Muscle layer of colon (tissue), 2 donors: ENCODE results near the gene TAS2R8.

Experiments
- H3K27ac ChIP-seq: one replicate; pipeline ENCODE4 v1.7.0; 2013; ENCODE audit warnings: low read depth, mild to moderate bottlenecking, low read length, moderate library complexity
- H3K27me3 ChIP-seq, 2 donors: one replicate each; pipeline ENCODE4 v1.7.0; 2013; ENCODE audit warnings: low read length in 2 of 2, mild to moderate bottlenecking in 2 of 2; ENCODE audit not compliant: insufficient read depth in 2 of 2, control insufficient read depth in 1 of 2
- H3K36me3 ChIP-seq: one replicate; pipeline ENCODE4 v1.7.0; 2013; ENCODE audit warnings: mild to moderate bottlenecking, low read length; ENCODE audit not compliant: insufficient read depth
- H3K4me1 ChIP-seq: one replicate; pipeline ENCODE4 v1.7.0; 2013; ENCODE audit warnings: mild to moderate bottlenecking, low read length; ENCODE audit not compliant: insufficient read depth
- H3K4me3 ChIP-seq, 2 donors: one replicate each; pipeline ENCODE4 v1.7.0; 2013; ENCODE audit warnings: low read length in 2 of 2, low read depth in 1 of 2, mild to moderate bottlenecking in 1 of 2, moderate library complexity in 1 of 2
- H3K9ac ChIP-seq: one replicate; pipeline ENCODE4 v1.7.0; 2013; ENCODE audit warnings: low read length
- H3K9me3 ChIP-seq: one replicate; pipeline ENCODE4 v1.7.0; 2013; ENCODE audit warnings: mild to moderate bottlenecking, low read length
- donor health status: abdominal sarcoma.
- donor health status: Adenocarcinoma of cecum.

Gene TAS2R8

GRCh38 chr12:10807186-10807585, at the start of gene TAS2R8:
TSS of gene TAS2R8 (minus strand) at chr12:10807286. CDS start at chr12:10806980, 306 bp downstream.
- no peak within 1 kb of the TSS for H3K4me3 ChIP-seq
- no peaks in the 10 kb centered on the region for H3K9me3 ChIP-seq
- H3K27ac ChIP-seq = no peak within 1 kb of the TSS
- no peaks in the 10 kb centered on the region for H3K4me1 ChIP-seq
- H3K36me3 ChIP-seq = no peaks in the 10 kb centered on the region
- H3K9ac ChIP-seq = no peak within 1 kb of the TSS
- H3K27me3 ChIP-seq = no peaks in the 10 kb centered on the region

- Histone ChIP-seq H3K9me3 (peaks cover 4% of the 10 kb centered on the region), H3K4me1 (no peaks in the 10 kb centered on the region), H3K9ac (no peak overlapping the region), H3K36me3 (no peaks in the 10 kb centered on the region), H3K4me3 (no peak overlapping the region), H3K27me3 (no peaks in the 10 kb centered on the region), H3K27ac (no peak overlapping the region)
Observed at GRCh38 chr12:10855807-10856206, 48.7 kb upstream of the TAS2R8 start.

DNA sequence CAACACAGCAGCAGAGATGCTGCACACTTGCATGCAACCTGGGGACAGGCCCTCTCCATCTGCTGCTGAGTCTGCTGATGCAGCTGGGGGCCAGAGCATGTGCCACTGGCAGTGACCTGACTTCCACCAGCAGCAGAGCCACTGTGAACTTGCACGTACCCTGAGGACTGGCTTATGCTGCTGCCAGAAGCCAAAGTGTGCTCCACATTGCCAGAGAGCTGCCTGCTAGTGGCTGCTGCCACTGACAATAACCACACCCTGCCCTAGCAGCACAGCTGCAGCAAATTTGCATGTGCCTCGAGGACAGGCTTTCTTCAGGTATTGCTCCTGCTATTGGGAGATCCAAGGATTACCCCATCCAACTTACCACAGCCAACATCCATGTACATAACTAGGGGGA, 46.7 kb upstream of the TAS2R8 start:
- Histone ChIP-seq H3K9ac (no peak overlapping the region), H3K4me1 (no peaks in the 10 kb centered on the region), H3K9me3 (peaks cover 4% of the 10 kb centered on the region), H3K4me3 (no peak overlapping the region), H3K27me3 (no peaks in the 10 kb centered on the region), H3K27ac (no peak overlapping the region), H3K36me3 (no peaks in the 10 kb centered on the region)

DNA sequence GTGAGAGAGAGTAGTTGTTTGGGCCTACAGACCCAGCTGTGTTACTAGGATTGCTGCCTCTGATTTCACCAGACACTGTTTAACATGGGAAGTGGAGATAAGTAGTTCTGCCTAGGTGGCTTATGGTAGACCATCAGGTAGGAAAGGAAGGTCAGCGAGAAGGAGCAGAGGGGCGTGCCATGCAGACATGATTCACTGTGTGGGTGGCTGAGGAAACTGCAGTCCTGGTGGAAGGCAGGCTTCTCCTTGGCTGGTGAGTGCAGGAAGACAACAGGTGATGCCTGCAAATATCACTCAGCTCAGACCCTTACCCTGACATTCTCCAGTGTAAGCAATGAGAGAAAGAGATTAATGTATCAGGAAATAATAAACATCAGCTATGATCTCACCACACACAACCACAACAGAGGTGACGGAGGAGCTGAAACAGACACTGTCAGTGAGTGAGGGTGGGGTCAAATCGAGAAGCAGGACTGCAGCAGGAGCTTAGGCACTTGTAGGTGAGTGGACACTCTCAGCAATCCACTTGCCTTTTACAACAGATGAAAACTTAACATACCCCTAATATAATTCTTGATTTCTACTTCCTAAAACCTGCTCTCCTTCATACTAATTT, 44.3 kb upstream of the TAS2R8 start:
- Histone ChIP-seq H3K4me3 (no peak overlapping the region), H3K27ac (no peak overlapping the region), H3K9me3 (peaks cover 4% of the 10 kb centered on the region), H3K4me1 (no peaks in the 10 kb centered on the region), H3K36me3 (no peaks in the 10 kb centered on the region), H3K27me3 (no peaks in the 10 kb centered on the region), H3K9ac (no peak overlapping the region)

GRCh38 chr12:10849425-10849878, 42.4 kb upstream of the TAS2R8 start, which contains the start of gene PRR4:
TSS of gene PRR4 (minus strand) at chr12:10849475. CDS start at chr12:10849437, 38 bp downstream.
- Histone ChIP-seq H3K36me3 (no peaks in the 10 kb centered on the region), H3K9ac (no peak within 1 kb of the TSS)

DNA sequence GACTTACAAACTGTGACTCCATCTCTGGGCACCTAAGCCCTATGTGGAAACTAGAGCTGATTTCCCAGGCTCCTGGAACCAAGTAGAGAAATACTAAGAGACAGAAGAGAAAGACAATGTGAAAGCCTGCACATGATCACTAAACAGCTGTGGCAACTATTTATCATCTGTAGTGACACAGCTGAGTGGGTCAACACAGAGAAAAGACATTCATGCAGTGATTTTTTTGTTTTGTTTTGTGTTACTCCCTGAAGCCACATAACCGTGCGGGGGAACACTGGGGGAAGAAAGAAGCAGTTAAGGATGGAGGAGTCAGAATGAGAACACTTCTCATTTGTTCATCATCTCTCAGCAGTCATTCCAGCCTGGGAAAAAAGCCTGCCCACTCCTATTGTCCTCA, 40.7 kb upstream of the TAS2R8 start:
- Histone ChIP-seq H3K4me1 (no peaks in the 10 kb centered on the region), H3K36me3 (no peaks in the 10 kb centered on the region), H3K4me3 (no peak overlapping the region), H3K9ac (no peak overlapping the region), H3K9me3 (no peaks in the 10 kb centered on the region), H3K27me3 (no peaks in the 10 kb centered on the region), H3K27ac (no peak overlapping the region)

More at GRCh38 chr12:10849425-10849878, 42.4 kb upstream of the TAS2R8 start, which contains the start of gene PRR4:
- Histone ChIP-seq H3K9me3 (no peaks in the 10 kb centered on the region), H3K4me3 (no peak within 1 kb of the TSS), H3K27me3 (no peaks in the 10 kb centered on the region), H3K4me1 (no peaks in the 10 kb centered on the region), H3K27ac (no peak within 1 kb of the TSS)

DNA sequence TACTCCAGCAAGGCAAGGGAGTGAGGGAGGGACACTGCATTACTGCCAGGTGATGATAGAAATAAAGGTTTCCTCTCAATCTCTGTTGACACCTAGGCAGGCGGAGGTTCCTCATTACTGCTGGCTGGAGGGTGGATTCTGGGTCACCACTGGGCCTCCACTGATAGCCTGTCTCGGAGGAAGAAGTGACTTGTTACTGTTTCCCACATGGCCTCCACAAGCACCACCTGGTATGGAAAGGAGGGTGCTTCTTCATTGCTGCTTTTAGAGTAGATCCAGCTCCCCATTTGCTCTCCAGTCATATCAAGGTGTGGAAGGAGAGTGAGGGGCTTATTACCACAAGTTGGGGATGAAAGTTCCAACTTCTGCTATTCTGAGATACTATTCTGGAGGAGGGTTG, 35.8 kb upstream of the TAS2R8 start:
- no peak overlapping the region for H3K27ac ChIP-seq
- no peaks in the 10 kb centered on the region for H3K36me3 ChIP-seq
- H3K27me3 ChIP-seq = no peaks in the 10 kb centered on the region
- H3K4me1 ChIP-seq = no peaks in the 10 kb centered on the region
- H3K9me3 ChIP-seq = no peaks in the 10 kb centered on the region
- H3K9ac ChIP-seq = no peak overlapping the region
- H3K4me3 ChIP-seq = no peak overlapping the region

DNA sequence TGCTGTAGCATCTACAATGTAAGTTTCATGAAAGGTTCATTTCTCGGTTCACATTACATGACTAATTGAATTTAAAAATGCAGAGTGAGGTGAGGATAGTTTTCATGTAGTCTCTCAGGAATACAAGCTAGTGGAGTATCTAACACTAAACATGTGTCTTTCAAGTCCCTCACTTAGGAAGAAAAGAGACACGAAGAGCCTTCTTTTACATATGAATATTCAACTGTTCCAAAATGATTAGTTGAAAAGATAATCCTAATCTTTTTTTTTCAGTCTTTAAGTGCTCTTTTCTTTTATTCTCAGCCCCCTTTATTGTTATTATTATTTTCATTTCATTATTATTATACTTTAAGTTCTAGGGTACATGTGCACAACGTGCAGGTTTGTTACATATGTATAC, 31.4 kb upstream of the TAS2R8 start:
- H3K4me3 ChIP-seq = no peak overlapping the region
- H3K27me3 ChIP-seq = no peaks in the 10 kb centered on the region
- no peaks in the 10 kb centered on the region for H3K36me3 ChIP-seq
- H3K4me1 ChIP-seq = no peaks in the 10 kb centered on the region
- H3K9ac ChIP-seq = no peak overlapping the region
- no peak overlapping the region for H3K27ac ChIP-seq
- H3K9me3 ChIP-seq = no peaks in the 10 kb centered on the region

DNA sequence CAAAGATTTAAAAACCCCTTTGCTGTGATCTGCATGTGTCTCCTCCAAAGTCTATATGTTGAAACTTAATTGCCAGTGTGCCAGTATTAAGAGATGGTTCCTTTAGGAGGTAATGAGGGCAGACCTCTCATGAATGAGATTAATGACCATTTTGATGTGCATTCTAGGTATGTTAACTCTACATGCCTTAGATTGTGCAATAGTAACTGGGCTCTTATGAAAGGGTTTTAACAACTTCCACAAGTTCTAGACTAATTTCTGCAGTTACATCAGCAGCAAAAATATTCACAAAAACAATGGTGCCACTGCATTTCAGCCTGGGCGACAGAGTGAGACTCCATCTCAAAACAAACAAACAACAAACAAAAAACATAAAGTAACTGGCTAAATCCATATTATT, 22.9 kb upstream of the TAS2R8 start:
- Histone ChIP-seq H3K9ac (no peak overlapping the region), H3K9me3 (no peaks in the 10 kb centered on the region), H3K27ac (no peak overlapping the region), H3K36me3 (no peaks in the 10 kb centered on the region), H3K4me3 (no peak overlapping the region), H3K27me3 (no peaks in the 10 kb centered on the region), H3K4me1 (no peaks in the 10 kb centered on the region)

DNA sequence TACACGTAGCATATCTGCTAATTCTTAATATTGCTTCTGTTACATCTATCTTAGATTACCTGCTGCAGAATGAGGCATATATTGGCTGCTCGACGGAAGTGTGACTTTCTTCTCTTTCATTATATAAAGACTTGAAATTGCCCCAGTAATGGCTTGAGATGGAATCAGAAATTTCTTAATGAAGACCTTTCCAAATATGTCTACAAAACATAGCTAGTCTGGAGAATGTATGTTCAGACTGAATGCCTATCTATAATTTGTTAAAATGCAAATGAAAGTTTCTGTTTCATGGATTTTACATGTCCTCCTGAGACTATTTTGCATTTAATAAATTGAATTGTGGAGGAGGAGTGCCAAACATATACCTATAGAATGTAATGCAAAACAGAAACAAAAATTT, 19.2 kb upstream of the TAS2R8 start, which contains the start of gene TAS2R10:
TAS2R10 (minus strand) TSS at position 101 of the 400 bp plus-strand sequence; CDS start at position 12, 89 bp downstream.
- no peaks in the 10 kb centered on the region for H3K4me1 ChIP-seq
- H3K36me3 ChIP-seq = no peaks in the 10 kb centered on the region
- H3K9ac ChIP-seq = no peak within 1 kb of the TSS
- H3K27me3 ChIP-seq = no peaks in the 10 kb centered on the region
- no peak within 1 kb of the TSS for H3K4me3 ChIP-seq
- no peaks in the 10 kb centered on the region for H3K9me3 ChIP-seq
- H3K27ac ChIP-seq = no peak within 1 kb of the TSS

- Histone ChIP-seq H3K9me3 (no peaks in the 10 kb centered on the region), H3K9ac (no peak overlapping the region), H3K27ac (no peak overlapping the region), H3K36me3 (no peaks in the 10 kb centered on the region), H3K4me3 (no peak overlapping the region), H3K27me3 (no peaks in the 10 kb centered on the region), H3K4me1 (no peaks in the 10 kb centered on the region)
Observed at GRCh38 chr12:10824957-10825356, 17.9 kb upstream of the TAS2R8 start.

DNA sequence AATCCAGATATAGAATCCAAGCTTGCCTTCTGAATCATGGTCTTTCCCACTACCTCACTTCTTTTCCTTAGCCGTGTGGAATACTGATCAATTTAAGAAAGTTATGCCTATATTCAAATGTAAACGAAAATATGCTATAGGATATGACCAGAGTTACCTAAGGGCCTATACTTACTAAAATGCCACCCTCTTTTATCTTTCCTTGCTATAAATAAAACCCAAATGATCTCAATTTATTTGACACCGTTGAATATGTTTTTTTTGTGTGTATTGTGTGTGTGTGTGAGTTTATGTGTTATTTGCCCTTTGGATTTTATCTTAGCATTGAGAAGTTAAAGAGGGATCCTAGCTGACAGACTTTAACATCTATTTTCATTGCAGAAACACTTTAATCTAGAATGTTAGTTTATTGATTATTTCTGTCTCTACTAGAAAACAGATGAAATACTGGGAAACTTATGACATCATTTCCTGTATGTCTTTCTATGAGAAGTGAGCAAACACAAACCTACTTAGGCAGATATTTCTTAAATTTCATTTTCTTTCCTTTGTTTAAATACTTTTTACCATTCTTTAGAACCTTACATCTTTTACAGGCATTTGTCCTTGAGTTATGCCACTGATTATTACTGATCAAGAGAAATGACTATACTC, 4.9 kb upstream of the TAS2R8 start:
- H3K9ac ChIP-seq = no peak overlapping the region
- no peak overlapping the region for H3K27ac ChIP-seq
- no peaks in the 10 kb centered on the region for H3K9me3 ChIP-seq
- H3K36me3 ChIP-seq = no peaks in the 10 kb centered on the region
- H3K27me3 ChIP-seq = no peaks in the 10 kb centered on the region
- H3K4me1 ChIP-seq = no peaks in the 10 kb centered on the region
- H3K4me3 ChIP-seq = no peak overlapping the region
